GM10266 (cell line): ENCODE results near the gene GPC6.

Source experiments
- DNase-seq: peaks from one replicate; pipeline ENCODE4 v3.0.0; 2012; ENCODE audit errors: extremely low spot score
- CTCF ChIP-seq: IDR thresholded peaks from 2 replicates; pipeline ENCODE4 v1.5.1; 2012; ENCODE audit warnings: mild to moderate bottlenecking, low read depth; ENCODE audit not compliant: control insufficient read depth, insufficient read depth; ENCODE audit errors: missing control alignments

The GPC6 gene

GRCh38 chr13:94327318-94327717, 1100.7 kb downstream of the GPC6 start:
- TF ChIP-seq CTCF, result no peak
- peak; percentile 36 for DNase-seq

GRCh38 chr13:94328381-94329041, 1101.9 kb downstream of the GPC6 start:
- TF ChIP-seq CTCF, result no peak
- DNase-seq, result no peak

- no peak for TF ChIP-seq CTCF
- DNase-seq, result no peak
Measured at GRCh38 chr13:94329277-94329676, 1102.7 kb downstream of the GPC6 start.

- no peak for DNase-seq
- TF ChIP-seq CTCF, result no peak
Measured at GRCh38 chr13:94329754-94330551, 1103.3 kb downstream of the GPC6 start.

- DNase-seq, result no peak
- TF ChIP-seq CTCF, result no peak
Measured at GRCh38 chr13:94330552-94331071, 1104.0 kb downstream of the GPC6 start.

GRCh38 chr13:94331281-94331680, 1104.7 kb downstream of the GPC6 start:
- TF ChIP-seq CTCF, result no peak

More at GRCh38 chr13:94331281-94331680, 1104.7 kb downstream of the GPC6 start:
- no peak for DNase-seq
